Colonic mucosa (tissue), 4 donors: ENCODE data around the gene ESYT3. TPM values are rescaled to one million over a fixed set of nuclear protein-coding genes. Genes with fewer than 3 reads are reported as not detected.
"Not testable (repeated sequence)": the region's sequence is repeated elsewhere in the genome, so short reads cannot be mapped to it uniquely, and the experiment has no call there.

Experiments used
- DNase-seq: peaks from one replicate; pipeline ENCODE4 v3.0.0-alpha.2; 2020
- H3K27ac ChIP-seq: fragments of 200-600 bp; one replicate; pipeline ENCODE4 v1.8.0; 2021
- H3K27me3 ChIP-seq: fragments of 200-600 bp; one replicate; pipeline ENCODE4 v1.8.0; 2021
- H3K36me3 ChIP-seq: fragments of 200-600 bp; one replicate; pipeline ENCODE4 v1.8.0; 2021
- H3K4me1 ChIP-seq: fragments of 200-600 bp; one replicate; pipeline ENCODE4 v1.8.0; 2021; ENCODE audit warnings: mild to moderate bottlenecking
- H3K4me3 ChIP-seq: fragments of 200-600 bp; one replicate; pipeline ENCODE4 v1.8.0; 2021
- H3K9ac ChIP-seq, 2 donors: one replicate each; pipeline ENCODE4 v1.7.0; 2013; ENCODE audit warnings: control low read depth in 2 of 2, low read depth in 2 of 2, low read length in 2 of 2
- H3K9me3 ChIP-seq: fragments of 200-600 bp; one replicate; pipeline ENCODE4 v1.8.0; 2021
- CTCF ChIP-seq: fragments of 200-600 bp; IDR thresholded peaks from one replicate; pipeline ENCODE4 v1.8.0; 2022; ENCODE audit warnings: antibody characterized with exemption, mild to moderate bottlenecking
- intact Hi-C: fragments of 100-400 bp; cut with DNase I; formaldehyde crosslinking; loops from one replicate; pipeline ENCODE4 v1.14.1; 2022
- total RNA-seq, 2 donors: library from RNA; stranded (reverse); fragmentation: NEBNext Ultra II Directional in 1 of 2; extraction: Animal tissue kit (Norgen Biotek cat#: 25700) in 1 of 2; gene quantifications; one replicate each; pipeline ENCODE4 v1.2.1, GENCODE V29; 2021
- donor health status: healthy.
- donor health status: DM: no; HTN: no; CAD: no.
- donor health status: DM: no; HTN: no; CAD: no.

Gene ESYT3
- total RNA-seq, 2 donors from 2014 or later = 0.89 to 1.2 TPM

DNA sequence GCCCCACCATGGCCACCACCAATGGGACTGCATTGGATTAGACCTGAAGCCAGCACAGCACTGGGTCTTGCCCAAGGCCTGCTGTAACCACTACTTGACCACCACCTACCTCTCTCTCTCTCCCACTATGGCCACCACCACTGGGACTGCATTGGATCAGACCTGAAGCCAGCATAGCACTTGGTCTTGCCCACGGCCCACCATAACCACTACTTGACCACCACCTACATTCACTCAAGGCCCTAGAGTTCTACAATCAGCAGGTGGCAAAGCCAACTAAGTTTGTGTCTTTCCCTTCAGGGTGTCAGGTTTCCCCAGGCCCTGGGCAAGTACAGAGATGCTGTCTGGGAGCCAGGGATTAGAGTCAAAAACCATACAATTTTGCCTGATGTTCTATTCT lies 57.6 kb downstream of the ESYT3 start:
- DNase-seq = no peak
- H3K9me3 ChIP-seq = no peaks in the 10 kb centered on the region
- H3K27me3 ChIP-seq = no peaks in the 10 kb centered on the region
- TF ChIP-seq CTCF = no peak
- H3K4me1 ChIP-seq = no peaks in the 10 kb centered on the region
- no peaks in the 10 kb centered on the region for H3K36me3 ChIP-seq
- H3K27ac ChIP-seq = no peak overlapping the region
- H3K9ac ChIP-seq = no peak overlapping the region
- intact Hi-C loops = no loop called here
- no peak overlapping the region for H3K4me3 ChIP-seq

DNA sequence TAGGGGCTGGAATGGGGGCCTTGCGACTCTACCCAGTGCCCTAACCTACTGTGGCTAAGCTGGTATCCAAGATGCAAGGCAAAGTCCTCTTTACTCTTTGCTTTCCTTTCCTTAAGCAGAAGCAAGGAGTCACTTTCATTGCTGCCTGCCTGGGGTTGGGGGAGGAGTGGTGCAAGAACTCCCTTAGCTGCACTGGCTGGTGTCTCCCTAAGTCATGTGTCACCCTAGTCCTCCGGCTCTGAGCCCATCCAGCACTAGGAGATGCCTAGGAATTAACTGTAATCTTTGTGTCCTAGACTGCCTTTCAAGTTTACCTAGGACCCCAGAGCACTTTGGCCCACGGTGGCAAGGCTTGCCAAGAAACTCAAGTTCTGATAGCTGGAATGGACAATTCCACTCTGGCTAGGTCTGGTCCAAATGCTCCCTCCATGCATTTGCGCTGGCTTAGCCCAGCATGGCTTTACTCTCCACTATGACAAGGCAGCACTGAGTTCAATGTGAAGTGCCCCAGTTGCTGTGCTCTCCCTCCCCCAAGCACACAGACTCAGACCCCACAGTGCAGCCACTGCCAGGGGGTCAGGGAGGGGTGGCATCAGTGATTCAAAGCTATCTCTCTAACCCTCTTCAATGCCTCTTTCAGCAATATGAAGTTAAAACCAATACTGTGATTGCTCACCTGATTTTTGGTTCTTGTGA lies 58.7 kb downstream of the ESYT3 start:
- no peak overlapping the region for H3K4me3 ChIP-seq
- H3K4me1 ChIP-seq = no peaks in the 10 kb centered on the region
- H3K27ac ChIP-seq = no peak overlapping the region
- TF ChIP-seq CTCF = no peak
- H3K27me3 ChIP-seq = no peaks in the 10 kb centered on the region
- no peak overlapping the region for H3K9ac ChIP-seq
- H3K36me3 ChIP-seq = no peaks in the 10 kb centered on the region
- no peaks in the 10 kb centered on the region for H3K9me3 ChIP-seq
- intact Hi-C loops = no loop called here
- no peak for DNase-seq

- Histone ChIP-seq H3K9ac (no peak overlapping the region), H3K27ac (no peak overlapping the region), H3K36me3 (no peaks in the 10 kb centered on the region), H3K27me3 (no peaks in the 10 kb centered on the region), H3K4me1 (no peaks in the 10 kb centered on the region), H3K4me3 (no peak overlapping the region), H3K9me3 (no peaks in the 10 kb centered on the region)
- TF ChIP-seq CTCF = no peak
- intact Hi-C loops = no loop called here
- no peak for DNase-seq
Measured at GRCh38 chr3:138493804-138494606, 59.6 kb downstream of the ESYT3 start.

- Histone ChIP-seq H3K4me1 (no peaks in the 10 kb centered on the region), H3K27ac (no peak overlapping the region)
- intact Hi-C loops = no loop called here
Measured at GRCh38 chr3:138494607-138494929, 60.2 kb downstream of the ESYT3 start.

GRCh38 chr3:138495638-138496037 lies 61.2 kb downstream of the ESYT3 start:
- H3K9me3 ChIP-seq, DNase-seq, H3K36me3 ChIP-seq, intact Hi-C loops, H3K27me3 ChIP-seq, H3K9ac ChIP-seq, H3K27ac ChIP-seq, H3K4me3 ChIP-seq, H3K4me1 ChIP-seq: not testable (repeated sequence)

More at GRCh38 chr3:138494607-138494929, 60.2 kb downstream of the ESYT3 start:
- Histone ChIP-seq H3K9ac (no peak overlapping the region), H3K36me3 (no peaks in the 10 kb centered on the region), H3K4me3 (no peak overlapping the region), H3K9me3 (no peaks in the 10 kb centered on the region), H3K27me3 (no peaks in the 10 kb centered on the region)
- no peak for DNase-seq
- TF ChIP-seq CTCF = no peak

GRCh38 chr3:138496436-138496835 lies 62.0 kb downstream of the ESYT3 start:
- intact Hi-C loops = no loop called here
- no peak overlapping the region for H3K27ac ChIP-seq
- DNase-seq = no peak
- H3K4me1 ChIP-seq = no peaks in the 10 kb centered on the region
- no peaks in the 10 kb centered on the region for H3K27me3 ChIP-seq
- no peaks in the 10 kb centered on the region for H3K9me3 ChIP-seq
- no peak overlapping the region for H3K9ac ChIP-seq
- no peaks in the 10 kb centered on the region for H3K36me3 ChIP-seq
- no peak overlapping the region for H3K4me3 ChIP-seq
- no peak for TF ChIP-seq CTCF
